Measurements from ENCODE around the gene NINL.

DNA sequence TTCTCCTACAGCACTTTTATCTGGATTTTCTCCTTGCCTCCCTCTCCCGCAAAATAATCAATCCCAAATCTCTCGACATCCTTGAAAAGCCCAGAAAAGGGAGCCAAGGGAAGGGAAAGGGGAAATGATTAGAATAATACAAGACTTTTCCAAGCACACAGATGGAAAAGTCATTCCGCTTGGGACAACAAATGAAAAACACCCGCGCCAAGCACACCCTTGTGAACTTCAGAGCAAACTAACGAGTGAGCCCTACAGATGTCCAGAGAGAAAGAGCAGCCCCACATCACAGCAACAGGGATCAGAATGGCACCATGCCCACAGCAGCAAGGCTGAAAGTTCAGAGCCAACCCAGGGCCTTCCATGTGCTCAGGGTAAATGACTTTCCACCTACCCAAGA lies 49.6 kb downstream of the NINL start:
- TF ChIP-seq CTCF (conservative IDR thresholded peaks at IDR 0.05 in 1 of 2, IDR thresholded peaks at IDR 0.05 in 1 of 2; ENCODE audit: extremely low read depth in 1 of 2, insufficient read depth in 1 of 2, low read depth in 1 of 2, low read length in 2 of 2) (no peak), EZH2 (IDR thresholded peaks at IDR 0.05; ENCODE audit: borderline replicate concordance, low read length) (no peak)
